HEK293T (cell line): ENCODE measurements around the gene BACH2.

ENCODE experiments used
- CTCF ChIA-PET: fragments of 350-600 bp; formaldehyde crosslinking; extraction: SDS; loops from one replicate; lab custom pipeline; 2021; ENCODE audit warnings: antibody characterized with exemption, inconsistent platforms; lab: Yijun Ruan, JAX
- POLR2A ChIA-PET: fragments of 350-600 bp; formaldehyde crosslinking; extraction: SDS; loops from one replicate; lab custom pipeline; 2020; ENCODE audit warnings: antibody characterized with exemption, inconsistent platforms; lab: Yijun Ruan, JAX
- DNase-seq: peaks from one replicate; pipeline ENCODE4 v3.0.0; 2012; ENCODE audit warnings: mixed read lengths; ENCODE audit errors: extremely low spot score
- ARNT ChIP-seq: fragments of 450-650 bp; IDR thresholded peaks from 2 replicates; pipeline ENCODE4 v1.6.1; 2017; ENCODE audit warnings: mild to moderate bottlenecking
- BHLHE40 ChIP-seq: fragments of 450-650 bp; IDR thresholded peaks from 2 replicates; pipeline ENCODE4 v1.6.1; 2016; ENCODE audit warnings: mild to moderate bottlenecking, moderate library complexity, borderline replicate concordance
- CTBP1 ChIP-seq: fragments of 450-650 bp; IDR thresholded peaks from 2 replicates; pipeline ENCODE4 v1.6.1; 2016; ENCODE audit warnings: borderline replicate concordance
- ELF4 ChIP-seq: fragments of 450-650 bp; IDR thresholded peaks from 2 replicates; pipeline ENCODE4 v1.6.1; 2017; ENCODE audit warnings: antibody characterized with exemption
- FOXA1 ChIP-seq: fragments of 450-650 bp; IDR thresholded peaks from 2 replicates; pipeline ENCODE4 v1.6.1; 2016; ENCODE audit warnings: mild to moderate bottlenecking
- FOXK2 ChIP-seq: fragments of 450-650 bp; IDR thresholded peaks from 2 replicates; pipeline ENCODE4 v1.6.1; 2016; ENCODE audit warnings: mild to moderate bottlenecking
- FOXM1 ChIP-seq: fragments of 450-650 bp; IDR thresholded peaks from 2 replicates; pipeline ENCODE4 v1.6.1; 2017; ENCODE audit warnings: mild to moderate bottlenecking, borderline replicate concordance
- HDGF ChIP-seq: fragments of 450-650 bp; IDR thresholded peaks from 2 replicates; pipeline ENCODE4 v1.6.1; 2017; ENCODE audit warnings: antibody characterized with exemption, borderline replicate concordance
- L3MBTL2 ChIP-seq: fragments of 450-650 bp; conservative IDR thresholded peaks from 2 replicates; pipeline ENCODE4 v1.6.1; 2016; ENCODE audit warnings: mild to moderate bottlenecking
- LEF1 ChIP-seq: fragments of 450-650 bp; IDR thresholded peaks from 2 replicates; pipeline ENCODE4 v1.6.1; 2017; ENCODE audit warnings: mild to moderate bottlenecking, borderline replicate concordance
- NFRKB ChIP-seq: fragments of 450-650 bp; IDR thresholded peaks from 2 replicates; pipeline ENCODE4 v1.6.1; 2016; ENCODE audit warnings: mild to moderate bottlenecking, moderate library complexity
- PKNOX1 ChIP-seq: fragments of 450-650 bp; IDR thresholded peaks from 2 replicates; pipeline ENCODE4 v1.6.1; 2016
- SP1 ChIP-seq: fragments of 450-650 bp; IDR thresholded peaks from 2 replicates; pipeline ENCODE4 v1.6.1; 2017
- SUZ12 ChIP-seq: fragments of 450-650 bp; IDR thresholded peaks from 2 replicates; pipeline ENCODE4 v1.6.1; 2016; ENCODE audit warnings: mild to moderate bottlenecking
- TARDBP ChIP-seq: fragments of 450-650 bp; IDR thresholded peaks from 2 replicates; pipeline ENCODE4 v1.6.1; 2016
- ZNF384 ChIP-seq: fragments of 450-650 bp; IDR thresholded peaks from 2 replicates; pipeline ENCODE4 v1.6.1; 2016

The BACH2 gene

GRCh38 chr6:90199900-90200299 lies 96.7 kb downstream of the BACH2 start:
- TF ChIP-seq PKNOX1 = no peak
- TF ChIP-seq ZNF384 = no peak
- no peak for TF ChIP-seq ELF4
- TF ChIP-seq TARDBP = no peak
- no peak for TF ChIP-seq FOXK2
- no peak for TF ChIP-seq LEF1
- TF ChIP-seq BHLHE40 = no peak
- no peak for TF ChIP-seq CTBP1
- no peak for TF ChIP-seq HDGF
- no peak for TF ChIP-seq FOXA1
- TF ChIP-seq ARNT = no peak
- TF ChIP-seq SUZ12 = no peak
- TF ChIP-seq NFRKB = no peak
- TF ChIP-seq SP1 = no peak
- TF ChIP-seq FOXM1 = no peak
- TF ChIP-seq L3MBTL2 = no peak
- no peak for DNase-seq
- ChIA-PET CTCF (interaction anchor here (0.5 kb wide), 1 partner anchor 14 kb away, joined by 6 read pairs; no protein-coding TSS in a partner anchor), POLR2A (no interaction called here)

GRCh38 chr6:90198758-90199425 lies 97.8 kb downstream of the BACH2 start:
- no peak for TF ChIP-seq ZNF384
- TF ChIP-seq FOXA1 = no peak
- no peak for TF ChIP-seq ELF4
- TF ChIP-seq SP1 = no peak
- no peak for TF ChIP-seq HDGF
- TF ChIP-seq FOXK2 = no peak
- no peak for TF ChIP-seq ARNT
- ChIA-PET POLR2A (no interaction called here), CTCF (no interaction called here)
- no peak for DNase-seq

- CTCF ChIA-PET = interaction anchor here (0.6 kb wide), 1 partner anchor 1864 kb away, joined by 6 read pairs; no protein-coding TSS in a partner anchor
- DNase-seq = no peak
- POLR2A ChIA-PET = no interaction called here
- no peak for TF ChIP-seq FOXK2
- no peak for TF ChIP-seq CTBP1
- no peak for TF ChIP-seq BHLHE40
- TF ChIP-seq LEF1 = no peak
- no peak for TF ChIP-seq FOXA1
- TF ChIP-seq TARDBP = no peak
- no peak for TF ChIP-seq ARNT
- no peak for TF ChIP-seq FOXM1
These were observed 98.7 kb downstream of the BACH2 start for GRCh38 chr6:90197854-90198496.

- DNase-seq = no peak
- CTCF ChIA-PET = interaction anchor here (0.9 to 1.0 kb wide), 3 partner anchors 18 to 90 kb away, joined by 3 read pairs; no protein-coding TSS in a partner anchor
- TF ChIP-seq TARDBP = no peak
- no peak for TF ChIP-seq FOXK2
- no peak for TF ChIP-seq NFRKB
- 0 out of 2 replicates have a peak, but pooled peaks have one; percentile 5 for TF ChIP-seq PKNOX1
- POLR2A ChIA-PET = no interaction called here
These were observed 101.4 kb downstream of the BACH2 start for GRCh38 chr6:90195094-90195829.

- DNase-seq = no peak
- ChIA-PET CTCF (interaction anchor here (0.6 to 1.0 kb wide), 5 partner anchors 9 to 222 kb away, joined by 3 to 5 read pairs (median 3); no protein-coding TSS in a partner anchor), POLR2A (interaction anchor here (0.7 kb wide), 1 partner anchor 24 kb away, joined by 3 read pairs; no protein-coding TSS in a partner anchor)
- TF ChIP-seq SUZ12 (no peak), TARDBP (no peak), FOXM1 (no peak), LEF1 (no peak), ARNT (no peak), BHLHE40 (no peak), FOXK2 (no peak), ELF4 (no peak), HDGF (no peak), ZNF384 (no peak), SP1 (no peak), L3MBTL2 (no peak), CTBP1 (no peak), FOXA1 (no peak), NFRKB (no peak), PKNOX1 (no peak)
These were observed 102.2 kb downstream of the BACH2 start for GRCh38 chr6:90194371-90194841.
